ENCODE measurements around the gene CFAP45.

GRCh38 chr1:159870704-159871103 lies 29.3 kb downstream of the CFAP45 start:
- TF ChIP-seq ZNF274 (IDR thresholded peaks at IDR 0.05; ENCODE audit: low read depth, low read length) = no peak
- TF ChIP-seq YY1 (IDR thresholded peaks at IDR 0.05; ENCODE audit: insufficient read depth, insufficient read length) = no peak
- no peak for TF ChIP-seq SUZ12 (IDR thresholded peaks at IDR 0.05; ENCODE audit: extremely low read depth, insufficient read depth, insufficient read length)
